ENCODE results near the gene EML6. TPM values are rescaled to one million over a fixed set of nuclear protein-coding genes. Genes with fewer than 3 reads are reported as not detected.

The EML6 gene
- total RNA-seq, 1 experiment from 2014 or later, result 1.5 TPM

DNA sequence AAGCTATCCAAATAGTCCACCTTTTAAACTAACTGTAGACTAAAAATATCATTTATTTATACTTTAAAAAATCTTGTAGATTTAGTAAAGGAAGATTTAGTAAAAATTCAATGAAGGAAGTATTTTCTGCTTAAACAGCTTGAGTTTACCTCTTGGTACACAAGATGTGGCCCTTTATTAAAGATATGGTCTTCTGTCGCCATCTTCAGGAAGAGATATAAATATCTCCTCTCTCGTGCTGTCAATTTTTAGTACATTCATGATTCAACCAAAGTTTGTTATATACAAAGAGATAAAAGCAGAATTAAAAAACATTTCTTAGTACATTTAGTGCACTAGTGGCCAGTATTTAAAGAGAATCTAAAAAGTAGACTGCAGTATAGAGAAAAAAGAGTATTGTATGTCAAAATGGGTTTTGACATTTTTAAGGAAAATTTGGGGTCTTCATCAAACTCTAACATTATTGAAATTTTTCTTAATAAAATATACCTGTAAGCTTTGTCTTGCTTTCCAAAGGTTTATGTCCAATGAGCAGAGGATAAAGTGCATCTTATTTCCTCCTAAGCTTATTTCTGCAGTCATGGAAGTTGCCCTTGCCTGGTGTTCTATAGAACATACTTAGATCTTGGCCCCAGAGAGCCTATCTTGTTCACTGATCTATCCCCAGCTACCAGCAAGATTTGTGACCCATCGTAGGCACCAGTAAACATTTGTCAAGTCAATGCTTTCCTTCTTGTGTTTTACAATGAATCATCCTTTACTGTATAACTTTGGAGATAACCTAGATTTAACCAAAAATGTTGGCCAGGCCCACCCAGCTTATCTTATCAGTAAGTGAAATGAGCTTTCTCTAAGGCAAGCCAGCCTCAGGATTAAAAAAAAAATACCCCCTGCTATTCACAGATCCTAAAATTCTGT lies 18.5 kb upstream of the EML6 start:
- H3T11ph ChIP-seq (ENCODE audit: low read length), result no peak overlapping the region
- no peaks in the 10 kb centered on the region for H4K20me1 ChIP-seq (ENCODE audit: control insufficient read depth, insufficient read depth, insufficient read length)
- H2BK5ac ChIP-seq (ENCODE audit: insufficient read length, low read length), result no peak overlapping the region
- H4K5ac ChIP-seq (ENCODE audit: insufficient read length, low read depth, low read length), result no peak overlapping the region
- no peaks in the 10 kb centered on the region for H3K36me3 Mint-ChIP-seq (ENCODE audit: insufficient read depth in 1 of 3, low read depth in 3 of 3)
- no peak overlapping the region for H3K23ac ChIP-seq (ENCODE audit: insufficient read length, low read depth, low read length)
- no peak overlapping the region for H3K4me2 ChIP-seq (ENCODE audit: insufficient read depth, insufficient read length, low read length)
- H3K27me3 ChIP-seq (ENCODE audit: insufficient read depth, low read length), result no peaks in the 10 kb centered on the region
- WGBS (ENCODE audit: extremely low coverage, insufficient read length, low lambda C conversion rate), result no CpG with 5 or more reads among the region's 3 CpGs
- no peak overlapping the region for H2BK12ac ChIP-seq (ENCODE audit: insufficient read length, low read depth, low read length)
- H3K9ac ChIP-seq (ENCODE audit: extremely low read depth, insufficient read length, low read length), result no peak overlapping the region
- H3K18ac ChIP-seq (ENCODE audit: insufficient read length, low read depth, low read length), result no peak overlapping the region
- TF ChIP-seq CTCF (conservative IDR thresholded peaks at IDR 0.05), result peak; percentile 68
- H3K9me3 Mint-ChIP-seq, result peaks cover 0 to 3% of the 10 kb centered on the region in 2 experiments; a peak in 2 of 5 replicates
- no peaks in the 10 kb centered on the region for H3K4me1 ChIP-seq (ENCODE audit: insufficient read depth, low read length)
- H2BK120ac ChIP-seq (ENCODE audit: low read depth, low read length, poor library complexity, severe bottlenecking), result no peak overlapping the region
- H2AK5ac ChIP-seq (ENCODE audit: insufficient read length, low read length), result no peak overlapping the region
- H3K27ac ChIP-seq (ENCODE audit: insufficient read length, low read depth, low read length), result no peak overlapping the region
- no peak overlapping the region for H3K56ac ChIP-seq (ENCODE audit: insufficient read length, low read depth, low read length)
- no peak overlapping the region for H2AFZ ChIP-seq (ENCODE audit: low read length)
- no peak overlapping the region for H3K14ac ChIP-seq (ENCODE audit: insufficient read depth, low read length)
- no peak overlapping the region for H3K4ac ChIP-seq (ENCODE audit: low read depth, low read length)
- no peaks in the 10 kb centered on the region for H3K9me3 ChIP-seq (ENCODE audit: control insufficient read depth, low read depth, low read length)
- H4K91ac ChIP-seq (ENCODE audit: insufficient read length, low read depth, low read length), result no peak overlapping the region
- H2BK20ac ChIP-seq (ENCODE audit: low read depth, low read length, poor library complexity, severe bottlenecking), result no peak overlapping the region
- no peaks in the 10 kb centered on the region for H3K79me2 ChIP-seq (ENCODE audit: insufficient read depth, low read length)
- no peaks in the 10 kb centered on the region for H3K23me2 ChIP-seq (ENCODE audit: insufficient read length, low read depth, low read length, poor library complexity, severe bottlenecking)
- no peaks in the 10 kb centered on the region; the same call in 1 of the 2 replicates for H3K27me3 Mint-ChIP-seq (ENCODE audit: low read depth)
- no peak overlapping the region for H2BK15ac ChIP-seq (ENCODE audit: low read depth, low read length)
- no peak for DNase-seq
- H4K8ac ChIP-seq (replicated peaks; ENCODE audit: insufficient read length, low read depth, low read length), result no peak overlapping the region
- no peaks in the 10 kb centered on the region for H3K4me1 Mint-ChIP-seq
- H3K4me3 Mint-ChIP-seq, result no peak overlapping the region
- H3K79me1 ChIP-seq (ENCODE audit: insufficient read depth, low read depth, low read length, poor library complexity, severe bottlenecking), result no peaks in the 10 kb centered on the region
- H3K27ac Mint-ChIP-seq, result no peak overlapping the region
